Heart left ventricle (tissue), 13 donors: ENCODE measurements around the gene EDDM3A.

Source experiments
- POLR2A ChIP-seq, 2 donors: fragments of 450-650 bp; IDR thresholded peaks; one replicate each; pipeline ENCODE4 v1.6.1; 2017; ENCODE audit warnings: antibody characterized with exemption in 2 of 2, mild to moderate bottlenecking in 2 of 2, moderate library complexity in 2 of 2
- TF ChIP-seq, protein P1 (sequence below), 12 donors: fragments of 200-600 bp; sonication (generic) in 4 of 12; IDR thresholded peaks; one replicate each; pipeline versions ENCODE4 v1.5.0 to v1.8.0; 2018 to 2022; ENCODE audit warnings: antibody characterized with exemption in 12 of 12, mild to moderate bottlenecking in 5 of 12
- donor health status: ischemic (EF 13 %, LVEDD 7.1; RV severe dilation, severe dysfunction).
- donor health status: DM: no; HTN: yes; CAD: no.
- donor health status: DM: no; HTN: no; CAD: no.
- donor health status: ischemic (EF 25% LVEDD 6.9; RV normal size, moderate dysfunction).
- donor health status: ischemic (EF 25% LVEDD 5.7; RV mildly dilated, moderate dysfunction).
- donor health status: ischemic (EF 35%, LVEDD 5.7; RV mildly dilated, moderate dysfunction).
- donor health status: nonischemic (EF 11% LVEDD 7.7; RV severe dilation, severe dysfunction).
- donor health status: DM: yes; HTN: yes; CAD: no.
- donor health status: PGD.
- donor health status: ischemic (EF 29% LVEDD 5.4; RV normal size, mild dysfunction).
- donor health status: nonischemic (EF 23%, LVEDD 6.1; RV moderate dilation, normal function).

DNA sequence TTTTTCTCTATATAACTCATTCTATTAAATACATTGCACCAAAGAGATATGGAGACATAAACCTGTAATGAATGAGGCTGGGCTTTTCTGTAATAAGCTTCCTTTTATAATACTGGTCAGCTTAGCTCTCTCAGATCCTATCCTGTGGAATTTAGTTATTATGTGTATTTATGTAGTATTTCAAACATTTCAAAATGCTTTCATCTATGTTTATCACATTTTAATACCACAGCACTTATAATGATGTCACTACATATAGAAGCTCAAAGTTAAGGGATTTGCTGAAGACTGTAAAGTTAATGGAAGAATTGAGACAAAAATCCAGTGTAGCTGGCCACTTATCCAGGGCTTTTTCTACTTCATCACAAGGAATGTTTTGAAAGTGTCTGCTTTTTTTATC, 45.8 kb upstream of the EDDM3A start:
- TF ChIP-seq, protein P1, sequence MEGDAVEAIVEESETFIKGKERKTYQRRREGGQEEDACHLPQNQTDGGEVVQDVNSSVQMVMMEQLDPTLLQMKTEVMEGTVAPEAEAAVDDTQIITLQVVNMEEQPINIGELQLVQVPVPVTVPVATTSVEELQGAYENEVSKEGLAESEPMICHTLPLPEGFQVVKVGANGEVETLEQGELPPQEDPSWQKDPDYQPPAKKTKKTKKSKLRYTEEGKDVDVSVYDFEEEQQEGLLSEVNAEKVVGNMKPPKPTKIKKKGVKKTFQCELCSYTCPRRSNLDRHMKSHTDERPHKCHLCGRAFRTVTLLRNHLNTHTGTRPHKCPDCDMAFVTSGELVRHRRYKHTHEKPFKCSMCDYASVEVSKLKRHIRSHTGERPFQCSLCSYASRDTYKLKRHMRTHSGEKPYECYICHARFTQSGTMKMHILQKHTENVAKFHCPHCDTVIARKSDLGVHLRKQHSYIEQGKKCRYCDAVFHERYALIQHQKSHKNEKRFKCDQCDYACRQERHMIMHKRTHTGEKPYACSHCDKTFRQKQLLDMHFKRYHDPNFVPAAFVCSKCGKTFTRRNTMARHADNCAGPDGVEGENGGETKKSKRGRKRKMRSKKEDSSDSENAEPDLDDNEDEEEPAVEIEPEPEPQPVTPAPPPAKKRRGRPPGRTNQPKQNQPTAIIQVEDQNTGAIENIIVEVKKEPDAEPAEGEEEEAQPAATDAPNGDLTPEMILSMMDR (IDR thresholded peaks at IDR 0.05), result no peak
- no peak for TF ChIP-seq POLR2A (IDR thresholded peaks at IDR 0.05)
